GM19455 (cell line): ENCODE measurements around the gene ABHD13.

Experiments used
- ATAC-seq: cut with Tn5 transposase; IDR thresholded peaks from one replicate; pipeline ENCODE4 v1.9.1; 2021; ENCODE audit not compliant: unreplicated experiment

ABHD13 gene

GRCh38 chr13:108283110-108283509 is 64.9 kb downstream of the ABHD13 start:
- ATAC-seq: no peak
